ENCODE results near the gene OR51D1. TPM values are rescaled to one million over a fixed set of nuclear protein-coding genes. Genes with fewer than 3 reads are reported as not detected.

The OR51D1 gene
- total RNA-seq, 4 donors from 2014 or later, result not detected

DNA sequence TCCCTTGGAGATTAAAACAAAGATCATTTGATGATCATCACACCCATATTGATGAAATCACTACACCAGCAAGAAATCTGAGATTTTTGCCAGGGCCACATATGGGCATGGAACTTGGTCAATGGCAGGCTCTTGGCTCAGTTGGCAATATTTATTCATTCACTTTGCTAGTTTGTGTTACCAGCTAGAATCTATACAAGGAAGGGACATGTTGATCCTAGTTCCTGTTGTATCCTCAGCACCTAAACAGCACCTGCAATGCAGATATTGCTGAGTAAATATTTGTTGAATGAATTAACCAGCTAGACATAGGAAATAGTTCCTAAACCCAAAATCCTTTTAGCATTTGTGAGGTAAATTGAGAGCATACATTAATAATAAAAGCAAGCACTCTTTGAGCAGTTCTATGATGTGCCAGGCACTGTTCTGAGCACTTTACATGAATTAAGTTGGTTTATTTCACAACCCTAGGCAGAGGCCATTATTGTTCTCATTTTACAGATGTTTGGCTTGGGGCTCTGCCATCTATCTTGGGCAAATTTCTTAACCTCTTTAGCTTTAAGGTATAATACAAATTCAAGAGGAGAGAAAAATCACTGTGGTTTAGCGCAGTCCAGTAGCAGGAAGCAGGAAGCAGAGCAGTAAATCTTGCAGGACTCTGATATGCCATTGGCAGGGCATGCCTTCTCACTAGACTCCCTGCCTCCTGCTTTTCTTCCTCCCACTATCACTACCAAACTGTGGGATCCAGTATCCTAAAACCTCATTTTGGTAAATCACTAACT, 30.9 kb upstream of the OR51D1 start:
- in situ Hi-C loops (cut with MboI; ENCODE audit: low sequenced_read_pairs in 4 of 4) (loop anchor here in 1 of 4 donors (25.0 kb wide), 1 partner anchor 769 kb away; the partner anchor contains the start of gene RHOG), intact Hi-C loops (cut with DNase I; ENCODE audit: low total_unique reads) (no loop called here)
- H3K27ac ChIP-seq, result peak overlapping the region in 1 of 4 donors; percentile 87
- TF ChIP-seq, protein P1, sequence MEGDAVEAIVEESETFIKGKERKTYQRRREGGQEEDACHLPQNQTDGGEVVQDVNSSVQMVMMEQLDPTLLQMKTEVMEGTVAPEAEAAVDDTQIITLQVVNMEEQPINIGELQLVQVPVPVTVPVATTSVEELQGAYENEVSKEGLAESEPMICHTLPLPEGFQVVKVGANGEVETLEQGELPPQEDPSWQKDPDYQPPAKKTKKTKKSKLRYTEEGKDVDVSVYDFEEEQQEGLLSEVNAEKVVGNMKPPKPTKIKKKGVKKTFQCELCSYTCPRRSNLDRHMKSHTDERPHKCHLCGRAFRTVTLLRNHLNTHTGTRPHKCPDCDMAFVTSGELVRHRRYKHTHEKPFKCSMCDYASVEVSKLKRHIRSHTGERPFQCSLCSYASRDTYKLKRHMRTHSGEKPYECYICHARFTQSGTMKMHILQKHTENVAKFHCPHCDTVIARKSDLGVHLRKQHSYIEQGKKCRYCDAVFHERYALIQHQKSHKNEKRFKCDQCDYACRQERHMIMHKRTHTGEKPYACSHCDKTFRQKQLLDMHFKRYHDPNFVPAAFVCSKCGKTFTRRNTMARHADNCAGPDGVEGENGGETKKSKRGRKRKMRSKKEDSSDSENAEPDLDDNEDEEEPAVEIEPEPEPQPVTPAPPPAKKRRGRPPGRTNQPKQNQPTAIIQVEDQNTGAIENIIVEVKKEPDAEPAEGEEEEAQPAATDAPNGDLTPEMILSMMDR (IDR thresholded peaks at IDR 0.05 in 4 of 5, conservative IDR thresholded peaks at IDR 0.05 in 1 of 5), result no peak
- TF ChIP-seq POLR2A (IDR thresholded peaks at IDR 0.05), result no peak
- no peaks in the 10 kb centered on the region for H3K27me3 ChIP-seq
- H3K4me3 ChIP-seq, result peak overlapping the region in 2 of 4 donors; percentile 64 to 76
- H3K9me3 ChIP-seq, result no peaks in the 10 kb centered on the region
- H3K36me3 ChIP-seq, result peaks cover 0 to 39% of the 10 kb centered on the region in 2 donors
- H3K4me1 ChIP-seq, result peaks cover 16 to 19% of the 10 kb centered on the region in 2 donors
- DNase-seq, result no peak
- ATAC-seq, result no peak

DNA sequence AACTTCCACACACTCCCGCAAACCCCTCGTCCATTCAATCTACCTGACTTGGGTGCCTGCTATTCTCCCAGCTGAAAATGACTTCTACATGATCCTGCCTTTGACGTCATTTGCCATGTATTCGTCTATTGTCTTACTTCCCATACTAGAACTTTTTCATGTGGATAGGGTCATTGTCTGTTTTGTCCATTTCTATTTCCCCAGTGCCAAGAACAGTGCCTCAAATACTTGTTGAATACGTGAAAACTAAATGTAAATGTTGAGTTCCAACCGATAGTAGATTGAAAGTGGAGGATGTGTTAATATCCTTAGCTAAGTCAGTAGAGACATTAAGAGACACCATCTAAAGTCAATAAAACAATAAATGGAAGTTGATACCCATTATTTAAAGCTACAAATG, 30.2 kb upstream of the OR51D1 start:
- intact Hi-C loops (cut with DNase I; ENCODE audit: low total_unique reads) (no loop called here), in situ Hi-C loops (cut with MboI; ENCODE audit: low sequenced_read_pairs in 4 of 4) (loop anchor here in 1 of 4 donors (25.0 kb wide), 1 partner anchor 770 kb away; the partner anchor contains the start of gene RHOG)
- Histone ChIP-seq H3K4me1 (peaks cover 16 to 19% of the 10 kb centered on the region in 2 donors), H3K4me3 (peak overlapping the region; percentile 64 to 76 (median 72)), H3K36me3 (peaks cover 0 to 32% of the 10 kb centered on the region in 2 donors), H3K9me3 (no peaks in the 10 kb centered on the region), H3K27me3 (no peaks in the 10 kb centered on the region), H3K27ac (peak overlapping the region; percentile 86 to 88 (median 87))
- TF ChIP-seq, protein P1 (IDR thresholded peaks at IDR 0.05 in 4 of 5, conservative IDR thresholded peaks at IDR 0.05 in 1 of 5), result no peak
- no peak for TF ChIP-seq POLR2A (IDR thresholded peaks at IDR 0.05)
- DNase-seq (no peak), ATAC-seq (no peak)

DNA sequence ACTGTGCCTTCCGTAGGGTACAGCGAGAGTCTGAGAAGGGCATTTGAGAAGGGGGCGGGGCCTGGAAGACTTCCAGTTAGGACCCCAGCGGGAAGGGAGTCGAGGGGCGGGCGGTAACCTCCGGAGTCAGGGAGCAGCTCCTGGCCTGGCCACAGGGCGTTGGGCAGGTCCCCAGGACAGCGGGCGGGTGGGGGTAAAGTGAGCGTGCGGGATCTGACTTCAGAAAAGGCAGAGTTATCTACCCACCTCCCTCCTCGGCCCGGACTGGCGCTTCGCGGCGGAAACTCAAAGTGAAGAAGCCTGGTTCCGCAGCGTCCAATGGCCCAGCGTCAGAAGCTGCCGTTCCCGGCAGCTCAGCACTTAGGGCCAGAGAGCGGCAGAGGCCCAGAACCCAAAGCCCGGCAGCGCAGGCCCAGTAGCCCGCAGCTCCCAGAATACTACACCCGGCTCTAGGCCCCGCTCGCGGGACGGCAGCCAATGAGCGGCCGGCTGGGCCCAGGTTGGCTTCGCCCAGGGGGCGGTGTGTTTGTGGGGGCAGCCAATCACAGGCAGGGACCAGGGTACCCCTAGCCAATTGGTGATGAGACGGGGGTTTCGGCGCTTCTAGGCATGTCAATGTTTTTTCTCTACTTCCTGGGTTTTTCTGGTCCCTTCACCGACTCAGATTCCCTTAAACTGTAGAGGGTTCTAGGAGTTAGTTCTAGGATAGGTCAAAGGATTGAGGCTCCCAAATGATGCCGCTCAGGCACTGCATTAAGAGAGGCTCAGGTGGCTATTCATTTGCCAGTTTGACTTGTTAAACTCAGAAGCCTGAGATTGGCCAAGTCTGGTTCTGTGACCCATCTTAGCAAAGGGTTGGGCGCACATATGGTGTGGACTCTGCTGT, 29.3 kb upstream of the OR51D1 start, which contains the start of gene TRIM68:
Gene TRIM68, minus strand, starts transcription at position 451 of the 886 bp plus-strand sequence. CDS start 2,727 bp downstream, outside the sequence.
- Histone ChIP-seq H3K27me3 (no peaks in the 10 kb centered on the region), H3K36me3 (peaks cover 0 to 23% of the 10 kb centered on the region in 2 donors), H3K4me1 (peaks cover 16 to 19% of the 10 kb centered on the region in 2 donors), H3K9me3 (no peaks in the 10 kb centered on the region), H3K4me3 (peak within 1 kb of the TSS; percentile 64 to 76 (median 72)), H3K27ac (peak within 1 kb of the TSS; percentile 86 to 88 (median 87))
- in situ Hi-C loops (cut with MboI; ENCODE audit: low sequenced_read_pairs in 4 of 4) (loop anchor here in 1 of 4 donors (25.0 kb wide), 1 partner anchor 771 kb away; the partner anchor contains the start of gene RHOG), intact Hi-C loops (cut with DNase I; ENCODE audit: low total_unique reads) (no loop called here)
- DNase-seq (peak; percentile 93 to 95), ATAC-seq (peak; percentile 95 to 96)
- peak; percentile 51 to 67 for TF ChIP-seq POLR2A (IDR thresholded peaks at IDR 0.05)
- TF ChIP-seq, protein P1 (IDR thresholded peaks at IDR 0.05 in 4 of 5, conservative IDR thresholded peaks at IDR 0.05 in 1 of 5), result peak in 2 of 5 experiments; percentile 11 to 26

DNA sequence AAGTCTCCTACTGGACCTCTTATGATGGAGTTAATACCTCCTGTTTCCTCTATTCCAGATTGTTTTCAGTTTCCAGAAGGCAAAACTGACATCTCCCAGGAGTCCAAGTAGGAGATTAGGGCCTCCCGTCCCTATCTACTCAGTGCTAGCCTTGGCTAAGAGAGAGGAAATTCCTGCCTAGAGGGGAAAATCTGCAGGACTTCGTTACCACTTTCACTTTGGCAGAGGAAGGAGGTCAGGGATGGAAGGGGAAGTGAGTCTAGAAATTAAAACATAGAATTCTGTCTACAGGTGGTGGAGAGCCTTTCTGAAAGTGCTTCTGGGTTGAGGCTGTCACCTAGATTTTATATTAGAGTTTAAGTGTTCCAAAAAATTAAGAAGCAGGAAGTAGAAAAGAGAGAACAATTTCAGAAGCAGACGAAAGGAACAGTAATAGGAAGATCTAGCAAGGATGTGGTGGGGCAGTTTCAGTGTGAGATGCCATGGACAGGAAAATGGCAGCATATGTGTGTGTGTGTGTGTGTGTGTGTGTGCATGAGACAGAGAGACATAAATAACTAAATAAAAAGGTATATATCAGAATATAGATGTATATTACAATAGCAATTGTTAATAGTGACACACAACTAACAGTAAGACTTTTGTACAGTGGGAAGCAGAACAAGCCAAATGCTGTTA, 26.9 kb upstream of the OR51D1 start:
- TF ChIP-seq, protein P1 (IDR thresholded peaks at IDR 0.05 in 4 of 5, conservative IDR thresholded peaks at IDR 0.05 in 1 of 5), result no peak
- TF ChIP-seq POLR2A (IDR thresholded peaks at IDR 0.05), result no peak
- Histone ChIP-seq H3K27ac (peak overlapping the region in 2 of 4 donors; percentile 20 to 29), H3K36me3 (peaks cover 0 to 2% of the 10 kb centered on the region in 2 donors), H3K9me3 (no peaks in the 10 kb centered on the region), H3K4me3 (peak overlapping the region in 3 of 4 donors; percentile 1 to 26 (median 6)), H3K4me1 (peaks cover 16 to 19% of the 10 kb centered on the region in 2 donors), H3K27me3 (no peaks in the 10 kb centered on the region)
- intact Hi-C loops (cut with DNase I; ENCODE audit: low total_unique reads) (no loop called here), in situ Hi-C loops (cut with MboI; ENCODE audit: low sequenced_read_pairs in 4 of 4) (loop anchor here in 1 of 4 donors (25.0 kb wide), 1 partner anchor 773 kb away; the partner anchor contains the start of gene RHOG)
- ATAC-seq (no peak), DNase-seq (no peak)
